Measurements from ENCODE around the gene TRIM31.

The TRIM31 gene

DNA sequence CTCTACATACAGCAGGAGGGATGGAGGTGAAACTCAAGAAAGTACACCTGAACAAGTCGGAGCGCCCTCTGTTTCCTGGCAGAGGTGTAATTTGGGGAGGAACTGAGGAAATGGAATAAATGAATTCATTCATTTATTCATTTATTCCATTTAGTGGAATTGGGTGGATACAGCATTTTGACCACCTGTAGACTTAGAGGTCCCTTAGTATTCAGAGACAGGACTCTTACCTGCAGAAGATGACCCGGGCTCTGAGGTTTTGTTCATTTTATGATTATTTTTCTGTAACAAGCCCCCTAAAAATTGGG is 9.1 kb downstream of the TRIM31 start:
- H3K4me1 ChIP-seq (ENCODE audit: control insufficient read depth, low read length), result peaks cover 31% of the 10 kb centered on the region
- H3K27ac ChIP-seq (ENCODE audit: low read depth, low read length), result no peak overlapping the region
- H3K9me2 ChIP-seq (replicated peaks; ENCODE audit: control insufficient read depth, low read length), result no peaks in the 10 kb centered on the region
- TF ChIP-seq, protein P1, sequence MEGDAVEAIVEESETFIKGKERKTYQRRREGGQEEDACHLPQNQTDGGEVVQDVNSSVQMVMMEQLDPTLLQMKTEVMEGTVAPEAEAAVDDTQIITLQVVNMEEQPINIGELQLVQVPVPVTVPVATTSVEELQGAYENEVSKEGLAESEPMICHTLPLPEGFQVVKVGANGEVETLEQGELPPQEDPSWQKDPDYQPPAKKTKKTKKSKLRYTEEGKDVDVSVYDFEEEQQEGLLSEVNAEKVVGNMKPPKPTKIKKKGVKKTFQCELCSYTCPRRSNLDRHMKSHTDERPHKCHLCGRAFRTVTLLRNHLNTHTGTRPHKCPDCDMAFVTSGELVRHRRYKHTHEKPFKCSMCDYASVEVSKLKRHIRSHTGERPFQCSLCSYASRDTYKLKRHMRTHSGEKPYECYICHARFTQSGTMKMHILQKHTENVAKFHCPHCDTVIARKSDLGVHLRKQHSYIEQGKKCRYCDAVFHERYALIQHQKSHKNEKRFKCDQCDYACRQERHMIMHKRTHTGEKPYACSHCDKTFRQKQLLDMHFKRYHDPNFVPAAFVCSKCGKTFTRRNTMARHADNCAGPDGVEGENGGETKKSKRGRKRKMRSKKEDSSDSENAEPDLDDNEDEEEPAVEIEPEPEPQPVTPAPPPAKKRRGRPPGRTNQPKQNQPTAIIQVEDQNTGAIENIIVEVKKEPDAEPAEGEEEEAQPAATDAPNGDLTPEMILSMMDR (IDR thresholded peaks at IDR 0.05; ENCODE audit: low read depth, low read length, poor library complexity, severe bottlenecking), result no peak
- no peak for TF ChIP-seq EZH2phosphoT487 (IDR thresholded peaks at IDR 0.05; ENCODE audit: borderline replicate concordance, low read length)
- no peaks in the 10 kb centered on the region for H3K9me3 ChIP-seq (ENCODE audit: control insufficient read depth, insufficient read depth, low read length)
- no peaks in the 10 kb centered on the region for H3K79me2 ChIP-seq (ENCODE audit: control insufficient read depth, low read length)
- no peaks in the 10 kb centered on the region for H4K20me1 ChIP-seq (ENCODE audit: control insufficient read depth, insufficient read depth, low read depth, low read length)
- H3F3A ChIP-seq (ENCODE audit: control insufficient read depth, insufficient read depth), result peaks cover 4% of the 10 kb centered on the region; the same call in 1 of the 2 replicates
- no peaks in the 10 kb centered on the region for H3K36me3 ChIP-seq (ENCODE audit: control insufficient read depth, low read length)
- H3K4me3 ChIP-seq (ENCODE audit: low read length), result no peak overlapping the region
- peak overlapping the region; percentile 75; the same call in 1 of the 2 replicates for H3K4me2 ChIP-seq (ENCODE audit: low read length)
- peaks cover 60% of the 10 kb centered on the region for H3K27me3 ChIP-seq (ENCODE audit: control insufficient read depth, low read length)

GRCh38 chr6:30102970-30103871 is 9.7 kb downstream of the TRIM31 start:
- Histone ChIP-seq H3K9me3 (ENCODE audit: control insufficient read depth, insufficient read depth, low read length) (no peaks in the 10 kb centered on the region), H3F3A (ENCODE audit: control insufficient read depth, insufficient read depth) (peaks cover 4% of the 10 kb centered on the region; the same call in 1 of the 2 replicates), H3K4me3 (ENCODE audit: low read length) (peak overlapping the region; percentile 55), H3K27me3 (ENCODE audit: control insufficient read depth, low read length) (peaks cover 64% of the 10 kb centered on the region), H3K79me2 (ENCODE audit: control insufficient read depth, low read length) (no peaks in the 10 kb centered on the region), H3K4me2 (ENCODE audit: low read length) (peak overlapping the region; percentile 75), H3K9me2 (replicated peaks; ENCODE audit: control insufficient read depth, low read length) (no peaks in the 10 kb centered on the region), H4K20me1 (ENCODE audit: control insufficient read depth, insufficient read depth, low read depth, low read length) (no peaks in the 10 kb centered on the region), H3K36me3 (ENCODE audit: control insufficient read depth, low read length) (no peaks in the 10 kb centered on the region), H3K27ac (ENCODE audit: low read depth, low read length) (no peak overlapping the region), H3K4me1 (ENCODE audit: control insufficient read depth, low read length) (peaks cover 31% of the 10 kb centered on the region)
- no peak for TF ChIP-seq EZH2phosphoT487 (IDR thresholded peaks at IDR 0.05; ENCODE audit: borderline replicate concordance, low read length)
- TF ChIP-seq, protein P1 (IDR thresholded peaks at IDR 0.05; ENCODE audit: low read depth, low read length, poor library complexity, severe bottlenecking), result peak; percentile 88

DNA sequence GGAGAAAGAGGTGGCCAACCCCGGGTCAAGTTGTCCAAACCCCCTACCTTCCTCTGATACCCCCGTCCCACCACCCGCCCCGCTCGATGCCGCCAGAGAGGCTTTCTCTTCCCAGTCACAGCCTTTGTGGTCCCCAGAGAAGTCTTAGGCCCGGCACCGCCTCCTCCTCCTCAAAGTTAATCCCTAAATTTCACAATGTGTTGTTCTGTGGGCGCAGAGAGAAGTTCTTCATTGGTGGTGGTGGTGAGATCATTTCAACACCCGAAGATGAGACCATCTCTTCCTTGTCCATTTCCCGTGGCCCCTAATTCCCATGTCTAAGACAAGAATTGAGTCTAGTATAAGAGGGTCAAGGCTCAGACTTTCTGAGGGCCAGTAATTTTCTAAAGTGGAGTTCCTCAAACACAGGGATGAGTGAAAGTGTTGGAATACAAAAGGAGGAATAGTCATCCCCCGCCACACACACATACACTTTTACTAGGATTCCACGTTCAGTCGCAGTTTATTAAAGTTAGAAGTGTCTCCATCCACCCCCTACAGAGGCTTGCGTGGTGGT is 10.4 kb downstream of the TRIM31 start:
- peaks cover 61% of the 10 kb centered on the region for H3K27me3 ChIP-seq (ENCODE audit: control insufficient read depth, low read length)
- H3K9me2 ChIP-seq (replicated peaks; ENCODE audit: control insufficient read depth, low read length), result no peaks in the 10 kb centered on the region
- no peaks in the 10 kb centered on the region for H3K79me2 ChIP-seq (ENCODE audit: control insufficient read depth, low read length)
- H3K4me1 ChIP-seq (ENCODE audit: control insufficient read depth, low read length), result peaks cover 31% of the 10 kb centered on the region
- H3F3A ChIP-seq (ENCODE audit: control insufficient read depth, insufficient read depth), result peaks cover 4% of the 10 kb centered on the region; the same call in 1 of the 2 replicates
- no peaks in the 10 kb centered on the region for H3K36me3 ChIP-seq (ENCODE audit: control insufficient read depth, low read length)
- peak overlapping the region; percentile 57 for H3K4me3 ChIP-seq (ENCODE audit: low read length)
- TF ChIP-seq, protein P1 (IDR thresholded peaks at IDR 0.05; ENCODE audit: low read depth, low read length, poor library complexity, severe bottlenecking), result no peak
- no peak for TF ChIP-seq EZH2phosphoT487 (IDR thresholded peaks at IDR 0.05; ENCODE audit: borderline replicate concordance, low read length)
- no peaks in the 10 kb centered on the region for H3K9me3 ChIP-seq (ENCODE audit: control insufficient read depth, insufficient read depth, low read length)
- H4K20me1 ChIP-seq (ENCODE audit: control insufficient read depth, insufficient read depth, low read depth, low read length), result no peaks in the 10 kb centered on the region
- H3K4me2 ChIP-seq (ENCODE audit: low read length), result peak overlapping the region; percentile 75
- no peak overlapping the region for H3K27ac ChIP-seq (ENCODE audit: low read depth, low read length)

Data from DOHH2 (cell line).